ENCODE data around the gene TBC1D9.

Gene TBC1D9

DNA sequence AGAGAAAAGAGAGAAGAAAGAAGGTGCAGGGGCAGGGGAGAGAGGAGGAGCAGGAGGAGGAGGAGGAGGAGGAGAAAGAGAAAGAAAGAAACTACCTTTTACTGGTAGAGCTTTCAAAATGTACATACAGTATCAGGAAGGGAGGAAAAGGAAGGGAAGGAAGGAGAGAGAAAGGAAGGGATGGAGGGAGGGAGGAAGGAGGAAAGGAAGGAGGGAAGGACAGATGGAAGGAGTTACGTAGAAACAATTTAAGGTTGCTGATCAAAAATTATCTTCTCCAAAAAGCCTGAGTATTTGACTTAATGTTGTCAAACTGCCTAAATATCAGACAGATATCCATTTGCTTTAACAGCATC is 13.4 kb downstream of the TBC1D9 start:
- no peaks in the 10 kb centered on the region for H3K4me1 Mint-ChIP-seq (ENCODE audit: low read depth)
- no peak overlapping the region for H3K27ac Mint-ChIP-seq
- no peak for DNase-seq
- H3K27me3 Mint-ChIP-seq: peaks cover 22% of the 10 kb centered on the region
- H3K9me3 Mint-ChIP-seq: no peaks in the 10 kb centered on the region
- no peaks in the 10 kb centered on the region for H3K36me3 Mint-ChIP-seq (ENCODE audit: low read depth)
- no peak overlapping the region for H3K4me3 Mint-ChIP-seq

DNA sequence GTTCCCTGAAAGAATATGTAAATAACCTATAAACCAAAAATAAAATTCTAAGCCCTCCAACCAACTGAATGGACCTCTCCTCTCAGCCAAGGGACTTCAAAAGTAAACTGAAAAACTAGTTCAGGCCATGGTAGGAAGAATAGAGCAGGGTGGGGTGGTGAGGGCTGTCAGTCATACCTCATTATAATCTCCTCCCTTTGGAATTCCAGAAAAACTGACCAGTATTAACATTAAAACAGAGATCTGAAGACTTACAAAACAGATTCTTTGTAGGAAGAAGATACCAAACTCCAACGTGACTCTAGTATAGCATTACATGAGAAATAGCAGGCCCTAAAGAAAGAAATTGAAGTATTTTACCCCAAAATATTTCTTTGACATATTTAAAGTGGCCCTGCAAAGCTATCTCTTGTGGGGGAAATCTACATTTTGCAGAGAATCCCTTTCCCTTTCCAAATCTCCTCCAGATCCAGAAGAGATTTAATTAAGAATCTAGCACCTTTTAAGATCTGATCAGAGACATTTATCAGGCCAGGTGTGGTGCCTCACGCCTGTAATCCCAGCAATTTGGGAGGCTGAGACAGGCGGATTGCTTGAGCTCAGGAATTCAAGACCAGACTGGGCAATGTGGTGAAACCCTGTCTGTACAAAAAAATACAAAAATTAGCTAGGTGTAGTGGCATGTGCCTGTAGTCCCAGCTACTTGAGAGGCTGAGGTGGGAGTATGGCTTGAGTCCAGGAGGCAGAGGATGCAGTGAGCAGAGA is 15.1 kb downstream of the TBC1D9 start:
- Mint-ChIP-seq H3K27ac (no peak overlapping the region), H3K36me3 (ENCODE audit: low read depth) (no peaks in the 10 kb centered on the region), H3K9me3 (no peaks in the 10 kb centered on the region), H3K27me3 (peaks cover 22% of the 10 kb centered on the region), H3K4me3 (no peak overlapping the region), H3K4me1 (ENCODE audit: low read depth) (no peaks in the 10 kb centered on the region)
- no peak for DNase-seq

DNA sequence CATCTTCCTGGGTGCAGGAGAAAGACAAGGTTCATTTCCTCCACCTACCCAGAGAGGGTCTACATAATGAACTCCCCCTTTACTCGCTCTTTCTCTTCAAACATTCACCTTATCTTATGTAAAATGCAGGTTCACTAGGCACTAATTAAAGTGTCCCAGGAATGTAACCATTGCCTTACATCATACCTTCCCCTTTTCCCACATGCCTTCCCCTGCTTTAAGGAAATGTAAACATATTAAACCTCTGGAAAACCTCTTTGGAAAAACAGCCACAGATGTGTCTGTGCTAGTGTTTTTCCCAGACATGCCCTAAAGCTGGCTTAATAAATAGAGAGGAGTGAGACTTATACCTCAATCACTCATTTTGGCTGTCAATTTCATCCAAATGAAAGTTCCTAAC is 15.8 kb downstream of the TBC1D9 start:
- H3K4me1 Mint-ChIP-seq (ENCODE audit: low read depth): no peaks in the 10 kb centered on the region
- no peak overlapping the region for H3K4me3 Mint-ChIP-seq
- DNase-seq: no peak
- no peaks in the 10 kb centered on the region for H3K36me3 Mint-ChIP-seq (ENCODE audit: low read depth)
- no peak overlapping the region for H3K27ac Mint-ChIP-seq
- H3K27me3 Mint-ChIP-seq: peaks cover 22% of the 10 kb centered on the region
- no peaks in the 10 kb centered on the region for H3K9me3 Mint-ChIP-seq

DNA sequence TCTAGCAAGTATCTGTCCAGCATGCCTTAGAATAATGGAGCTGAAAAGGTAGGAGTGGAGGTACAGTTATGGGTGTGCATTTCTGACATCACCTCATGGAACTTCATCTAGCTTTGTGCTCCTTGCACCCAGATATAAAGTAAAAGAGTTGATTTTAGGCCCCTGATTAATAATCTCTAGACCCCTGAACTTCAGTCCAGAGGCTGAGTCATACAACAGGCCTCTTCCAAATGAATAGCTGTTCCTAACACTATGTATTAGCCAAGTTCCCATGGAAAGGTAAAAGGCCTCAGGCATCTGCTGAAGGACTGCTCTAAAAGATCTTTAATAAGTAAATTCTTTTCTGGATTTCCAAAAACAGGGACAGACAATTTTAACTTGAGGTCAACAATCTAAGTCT is 16.2 kb downstream of the TBC1D9 start:
- Mint-ChIP-seq H3K36me3 (ENCODE audit: low read depth) (no peaks in the 10 kb centered on the region), H3K27me3 (peaks cover 20% of the 10 kb centered on the region), H3K4me3 (no peak overlapping the region), H3K27ac (no peak overlapping the region), H3K4me1 (ENCODE audit: low read depth) (no peaks in the 10 kb centered on the region), H3K9me3 (no peaks in the 10 kb centered on the region)
- no peak for DNase-seq

DNA sequence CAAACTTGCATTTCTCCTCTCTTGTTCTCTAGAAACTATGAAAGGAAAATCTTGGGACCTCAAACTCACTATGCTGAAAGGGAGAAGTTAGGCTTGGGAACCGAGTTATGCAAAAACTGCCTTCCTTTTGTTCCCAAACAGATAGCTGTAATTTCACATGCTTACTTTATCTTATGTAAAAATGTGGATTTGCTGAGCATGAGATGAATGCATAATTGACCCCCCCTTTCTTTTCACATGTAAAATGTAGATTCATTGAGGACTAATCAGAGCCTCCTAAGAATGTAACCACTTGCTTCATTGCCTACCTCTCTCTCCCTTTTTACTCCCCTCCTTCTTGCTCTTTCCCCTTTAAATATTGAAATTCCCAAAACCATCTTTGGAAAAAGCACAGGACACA is 18.0 kb downstream of the TBC1D9 start:
- no peak overlapping the region for H3K4me3 Mint-ChIP-seq
- no peaks in the 10 kb centered on the region for H3K4me1 Mint-ChIP-seq (ENCODE audit: low read depth)
- DNase-seq: no peak
- H3K27me3 Mint-ChIP-seq: peaks cover 14% of the 10 kb centered on the region
- H3K36me3 Mint-ChIP-seq (ENCODE audit: low read depth): no peaks in the 10 kb centered on the region
- no peak overlapping the region for H3K27ac Mint-ChIP-seq
- H3K9me3 Mint-ChIP-seq: no peaks in the 10 kb centered on the region

DNA sequence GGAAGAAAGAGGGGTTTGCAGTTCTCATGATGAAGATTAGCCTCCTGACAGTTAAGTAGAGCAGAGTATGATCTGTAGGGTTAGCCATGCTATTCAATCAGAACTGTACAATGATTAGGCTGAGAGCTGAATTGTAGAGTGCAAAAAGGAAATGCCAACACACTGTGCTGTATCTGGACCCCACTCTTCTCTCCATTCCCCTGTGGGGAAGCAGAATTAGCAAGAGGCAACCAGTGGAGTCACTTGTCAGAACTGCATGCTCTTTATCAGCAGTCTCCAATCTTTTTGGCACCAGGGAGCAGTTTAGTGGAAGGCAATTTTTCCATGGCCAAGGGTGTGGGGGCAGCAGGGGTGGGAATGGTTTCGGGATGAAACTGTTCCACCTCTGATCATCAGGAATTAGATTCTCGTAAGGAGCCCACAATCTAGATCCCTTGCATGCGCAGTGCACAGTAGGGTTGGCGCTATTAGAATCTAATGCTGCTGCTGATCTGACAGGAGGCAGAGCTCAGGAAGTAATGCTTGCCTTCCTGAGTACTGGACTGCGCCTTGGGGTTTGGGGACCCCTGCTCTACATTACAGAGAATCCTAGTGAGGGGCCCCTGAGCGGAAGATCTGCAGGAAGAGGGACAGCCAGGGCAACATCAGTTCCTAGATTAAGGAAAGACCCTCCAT is 19.4 kb downstream of the TBC1D9 start:
- H3K4me3 Mint-ChIP-seq: no peak overlapping the region
- H3K36me3 Mint-ChIP-seq (ENCODE audit: low read depth): no peaks in the 10 kb centered on the region
- no peak overlapping the region for H3K27ac Mint-ChIP-seq
- no peak for DNase-seq
- H3K27me3 Mint-ChIP-seq: peaks cover 11% of the 10 kb centered on the region
- H3K9me3 Mint-ChIP-seq: no peaks in the 10 kb centered on the region
- H3K4me1 Mint-ChIP-seq (ENCODE audit: low read depth): no peaks in the 10 kb centered on the region

DNA sequence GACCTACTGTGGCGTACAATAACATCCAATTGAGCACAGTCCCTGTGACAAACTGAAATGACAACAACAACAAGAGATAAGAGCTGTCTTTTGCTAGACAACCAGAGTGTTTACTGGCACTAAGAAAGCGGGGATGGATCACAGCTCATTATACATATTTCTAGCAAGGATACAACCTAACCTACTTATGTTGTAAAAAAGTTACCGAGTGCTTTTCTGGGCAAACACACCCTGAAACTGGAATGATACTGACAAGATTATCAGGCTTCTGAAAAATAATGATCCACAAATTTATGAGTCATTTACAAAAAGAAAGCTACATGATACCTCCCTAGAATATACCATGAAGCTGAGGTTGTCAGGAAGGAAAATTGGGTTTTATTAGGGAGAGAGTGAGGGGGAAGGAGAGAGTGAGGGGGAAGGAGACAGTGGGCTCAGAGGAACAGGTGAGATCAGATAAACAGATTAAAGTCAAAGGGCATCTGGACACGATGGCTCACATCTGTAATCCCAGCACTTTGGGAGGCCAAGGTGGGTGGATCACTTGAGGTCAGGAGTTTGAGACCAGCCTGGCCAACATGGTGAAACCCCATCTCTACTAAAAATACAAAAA is 20.3 kb downstream of the TBC1D9 start:
- Mint-ChIP-seq H3K27me3 (peaks cover 10% of the 10 kb centered on the region), H3K4me3 (no peak overlapping the region), H3K9me3 (no peaks in the 10 kb centered on the region), H3K36me3 (ENCODE audit: low read depth) (no peaks in the 10 kb centered on the region), H3K27ac (no peak overlapping the region), H3K4me1 (ENCODE audit: low read depth) (no peaks in the 10 kb centered on the region)
- DNase-seq: no peak

DNA sequence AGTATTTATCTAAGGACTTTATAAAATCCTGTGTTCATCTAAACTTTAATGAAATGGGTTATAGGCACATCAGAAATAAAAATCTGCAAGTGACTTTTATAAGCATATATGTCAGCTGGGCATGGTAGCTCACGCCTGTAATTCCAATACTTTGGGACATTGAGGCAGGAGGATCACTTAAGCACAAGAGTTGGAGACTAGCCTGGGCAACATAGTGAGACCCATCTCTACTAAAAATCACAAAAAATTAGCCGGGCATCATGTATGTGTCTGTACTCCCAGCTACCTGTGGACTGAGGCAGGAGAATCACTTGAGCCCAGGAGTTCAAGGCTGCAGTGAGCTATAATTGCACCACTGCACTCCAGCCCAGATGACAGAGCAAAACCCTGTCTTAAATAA is 20.9 kb downstream of the TBC1D9 start:
- Mint-ChIP-seq H3K4me1 (ENCODE audit: low read depth) (no peaks in the 10 kb centered on the region), H3K4me3 (no peak overlapping the region), H3K27me3 (peaks cover 10% of the 10 kb centered on the region), H3K36me3 (ENCODE audit: low read depth) (no peaks in the 10 kb centered on the region), H3K27ac (no peak overlapping the region), H3K9me3 (no peaks in the 10 kb centered on the region)
- no peak for DNase-seq

DNA sequence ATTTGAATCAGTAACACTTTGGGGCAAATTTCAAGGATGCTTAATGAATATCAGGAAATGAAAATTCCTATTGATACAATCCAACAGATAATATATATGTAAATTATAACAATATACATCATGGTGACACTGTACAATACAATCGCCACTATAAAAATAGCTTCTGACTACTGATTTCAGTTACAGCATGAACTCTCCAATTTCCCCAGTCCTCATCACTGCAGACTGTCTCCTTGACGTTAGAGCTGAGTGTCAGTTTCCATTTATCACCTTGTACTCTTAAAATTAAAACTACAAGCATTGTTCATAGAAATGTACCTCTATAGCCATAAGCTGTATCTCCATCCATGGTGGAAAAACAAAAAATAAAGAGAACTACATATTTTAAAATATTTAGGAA is 23.4 kb downstream of the TBC1D9 start:
- H3K9me3 Mint-ChIP-seq: no peaks in the 10 kb centered on the region
- H3K36me3 Mint-ChIP-seq (ENCODE audit: low read depth): no peaks in the 10 kb centered on the region
- H3K27ac Mint-ChIP-seq: no peak overlapping the region
- DNase-seq: no peak
- peaks cover 12% of the 10 kb centered on the region for H3K27me3 Mint-ChIP-seq
- H3K4me3 Mint-ChIP-seq: no peak overlapping the region
- H3K4me1 Mint-ChIP-seq (ENCODE audit: low read depth): no peaks in the 10 kb centered on the region

DNA sequence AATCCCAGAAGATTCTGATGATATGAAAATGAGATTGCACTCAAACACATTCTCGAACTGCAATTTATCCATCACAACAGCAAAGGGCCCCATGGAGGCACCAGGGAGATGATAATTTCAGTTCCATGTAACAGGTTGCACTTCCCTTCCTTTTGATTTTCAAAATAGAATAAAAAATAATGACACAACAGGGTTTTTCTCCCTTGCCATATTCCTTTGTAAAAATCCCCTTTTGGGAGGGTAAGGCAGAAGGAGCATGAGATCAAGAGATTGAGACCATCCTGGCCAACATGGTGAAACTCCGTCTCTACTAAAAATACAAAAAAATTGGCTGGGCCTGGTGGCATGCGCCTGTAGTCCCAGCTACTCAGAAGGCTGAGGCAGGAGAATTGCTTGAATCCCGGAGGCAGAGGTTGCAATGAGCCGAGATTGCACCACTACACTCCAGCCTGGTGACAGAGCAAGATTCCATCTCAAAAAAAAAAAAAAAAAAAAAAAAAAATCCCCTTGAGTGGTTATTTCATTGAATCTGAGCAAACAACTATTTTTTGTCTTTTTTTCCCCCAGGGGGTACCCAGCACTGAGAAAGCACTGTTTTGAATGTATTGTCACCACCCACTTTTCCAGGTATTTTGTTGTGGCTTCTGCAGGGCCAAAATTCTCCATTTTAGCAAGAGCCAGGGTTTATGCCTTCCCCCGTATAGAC is 26.7 kb downstream of the TBC1D9 start:
- Mint-ChIP-seq H3K27ac (no peak overlapping the region), H3K4me3 (no peak overlapping the region), H3K9me3 (no peaks in the 10 kb centered on the region), H3K27me3 (peaks cover 10% of the 10 kb centered on the region), H3K36me3 (ENCODE audit: low read depth) (no peaks in the 10 kb centered on the region), H3K4me1 (ENCODE audit: low read depth) (no peaks in the 10 kb centered on the region)
- DNase-seq: no peak

DNA sequence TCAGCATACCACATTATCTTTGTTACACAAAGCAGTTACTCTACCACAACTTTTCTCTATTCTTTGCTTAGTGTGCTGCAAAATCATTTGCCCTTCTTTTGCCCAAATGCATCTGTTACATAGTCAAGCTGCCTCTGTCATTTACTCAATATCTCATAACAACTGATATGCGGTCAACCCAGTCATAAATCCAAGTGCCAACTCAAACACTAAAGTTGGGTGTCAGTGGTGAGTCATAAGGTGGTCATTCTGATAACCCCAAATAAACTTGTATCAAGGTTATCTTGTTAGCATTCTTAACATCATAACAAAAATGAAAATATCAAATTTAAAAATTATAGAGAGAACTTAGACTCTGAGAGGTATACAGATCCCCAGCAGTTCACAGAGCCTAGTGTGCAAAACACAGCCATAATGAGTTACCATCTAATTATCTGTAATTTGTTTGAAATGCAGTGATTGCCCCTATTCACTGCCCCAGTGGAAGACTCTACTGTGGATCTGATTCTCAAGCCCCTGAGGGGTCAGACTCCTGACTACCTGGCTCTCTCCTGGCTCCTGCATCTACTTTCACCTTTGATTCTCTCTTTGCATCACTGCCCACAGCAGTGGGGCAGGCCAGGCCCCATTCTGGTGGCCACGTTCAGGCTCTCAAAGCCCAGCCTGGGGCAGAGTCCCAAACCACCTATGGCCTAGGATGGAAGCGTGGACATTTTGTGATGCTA is 29.2 kb downstream of the TBC1D9 start:
- Mint-ChIP-seq H3K9me3 (no peaks in the 10 kb centered on the region), H3K4me1 (ENCODE audit: low read depth) (no peaks in the 10 kb centered on the region), H3K4me3 (no peak overlapping the region), H3K27me3 (peaks cover 10% of the 10 kb centered on the region), H3K36me3 (ENCODE audit: low read depth) (no peaks in the 10 kb centered on the region), H3K27ac (no peak overlapping the region)
- DNase-seq: no peak

DNA sequence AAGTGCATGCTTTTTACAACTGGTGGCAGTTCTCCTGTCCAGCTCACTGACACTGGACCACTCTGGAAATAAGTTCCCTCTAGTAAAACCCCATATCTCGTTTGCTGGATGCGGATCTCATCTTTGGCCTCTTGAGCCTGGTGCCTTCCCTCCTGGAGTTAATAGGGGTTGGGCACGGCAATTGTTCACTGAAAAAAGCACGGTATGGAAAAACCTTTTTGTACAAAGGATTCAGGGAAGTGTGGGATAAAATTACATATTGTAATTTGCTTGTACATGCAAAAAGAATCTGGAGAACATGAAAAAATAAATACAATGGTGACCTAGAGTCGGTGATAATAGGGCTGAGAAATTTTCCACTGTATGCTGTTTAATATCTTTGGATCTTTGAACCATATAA is 30.6 kb downstream of the TBC1D9 start:
- H3K27ac Mint-ChIP-seq: no peak overlapping the region
- DNase-seq: no peak
- H3K27me3 Mint-ChIP-seq: peaks cover 8% of the 10 kb centered on the region
- H3K4me3 Mint-ChIP-seq: no peak overlapping the region
- H3K9me3 Mint-ChIP-seq: no peaks in the 10 kb centered on the region
- peaks cover 11% of the 10 kb centered on the region for H3K4me1 Mint-ChIP-seq (ENCODE audit: low read depth)
- H3K36me3 Mint-ChIP-seq (ENCODE audit: low read depth): no peaks in the 10 kb centered on the region

DNA sequence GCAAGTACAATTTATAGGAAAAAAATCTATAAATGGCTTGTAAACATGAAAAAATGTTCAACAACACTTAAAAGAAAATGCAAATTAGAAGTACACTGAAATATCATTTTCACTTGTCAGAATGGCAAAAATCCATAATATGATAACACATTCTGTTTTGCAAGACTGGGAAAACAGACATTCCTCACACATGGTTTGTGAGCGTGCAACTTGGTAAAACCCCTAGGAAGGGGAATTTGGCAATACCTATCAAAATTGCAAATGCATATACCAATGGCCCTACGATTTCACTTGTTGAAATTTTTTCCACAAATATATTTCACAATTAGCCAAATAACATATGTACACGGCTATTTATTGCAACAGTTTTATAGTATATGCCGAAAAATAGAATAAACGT is 31.4 kb downstream of the TBC1D9 start:
- Mint-ChIP-seq H3K27ac (no peak overlapping the region), H3K4me1 (ENCODE audit: low read depth) (peaks cover 12% of the 10 kb centered on the region), H3K36me3 (ENCODE audit: low read depth) (no peaks in the 10 kb centered on the region), H3K9me3 (no peaks in the 10 kb centered on the region), H3K4me3 (no peak overlapping the region), H3K27me3 (peaks cover 5% of the 10 kb centered on the region)
- no peak for DNase-seq

Measured in activated T-cell treated with anti-CD3 and anti-CD28 coated beads, Interleukin-2, amount 50 U/mL, for 24 hours (primary cell).